Smooth muscle cell of the pulmonary artery (primary cell): Measurements from ENCODE around the gene POSTN. TPM values are rescaled to one million over a fixed set of nuclear protein-coding genes. Genes with fewer than 3 reads are reported as not detected.

Experiments used
- total RNA-seq: library from RNA; depleted of rRNA; stranded (reverse); fragments of >200 nt; gene quantifications from 2 replicates; pipeline ENCODE4 v1.2.3, GENCODE V29; 2014

Gene POSTN
- 686 and 1,499 TPM in 2 replicates for total RNA-seq

GRCh38 chr13:37598597-37598996, at the start of gene POSTN:
Gene POSTN, minus strand, starts transcription at chr13:37598768. Its CDS starts 42 bp downstream, at chr13:37598726.

